ENCODE measurements around the gene TNPO3.

The TNPO3 gene

GRCh38 chr7:129054438-129055293 is at the start of gene TNPO3:
Gene TNPO3, minus strand, starts transcription at chr7:129055111. Its CDS starts 341 bp downstream, at chr7:129054770.
- DNase-seq = peak; percentile 93

- no peak for DNase-seq
Measured at GRCh38 chr7:129103561-129104324, 48.8 kb upstream of the TNPO3 start.

GRCh38 chr7:129101746-129102145 is 46.8 kb upstream of the TNPO3 start:
- no peak for DNase-seq

- no peak for DNase-seq
Measured at GRCh38 chr7:129100827-129101166, 45.9 kb upstream of the TNPO3 start.

GRCh38 chr7:129098409-129099084 is 43.6 kb upstream of the TNPO3 start:
- DNase-seq = no peak

GRCh38 chr7:129095258-129095657 is 40.3 kb upstream of the TNPO3 start:
- no peak for DNase-seq

- no peak for DNase-seq
Measured at GRCh38 chr7:129094501-129094900, 39.6 kb upstream of the TNPO3 start.

- no peak for DNase-seq
Measured at GRCh38 chr7:129093867-129094456, 39.1 kb upstream of the TNPO3 start.

GRCh38 chr7:129091484-129092002 is 36.6 kb upstream of the TNPO3 start:
- DNase-seq = peak; percentile 75

- no peak for DNase-seq
Measured at GRCh38 chr7:129090300-129090907, 35.5 kb upstream of the TNPO3 start.

- DNase-seq = no peak
Measured at GRCh38 chr7:129089521-129090212, 34.8 kb upstream of the TNPO3 start.

- no peak for DNase-seq
Measured at GRCh38 chr7:129084801-129085551, 30.1 kb upstream of the TNPO3 start.

GRCh38 chr7:129083525-129083924 is 28.6 kb upstream of the TNPO3 start:
- DNase-seq = no peak

- DNase-seq = no peak
Measured at GRCh38 chr7:129078455-129078854, 23.5 kb upstream of the TNPO3 start.

- no peak for DNase-seq
Measured at GRCh38 chr7:129076886-129077285, 22.0 kb upstream of the TNPO3 start.

- DNase-seq = no peak
Measured at GRCh38 chr7:129074994-129075393, 20.1 kb upstream of the TNPO3 start.

- no peak for DNase-seq
Measured at GRCh38 chr7:129074361-129074871, 19.5 kb upstream of the TNPO3 start.

GRCh38 chr7:129073738-129074137 is 18.8 kb upstream of the TNPO3 start:
- DNase-seq = no peak

- no peak for DNase-seq
Measured at GRCh38 chr7:129073204-129073603, 18.3 kb upstream of the TNPO3 start.

GRCh38 chr7:129072479-129073011 is 17.6 kb upstream of the TNPO3 start:
- no peak for DNase-seq

- DNase-seq = no peak
Measured at GRCh38 chr7:129069021-129069420, 14.1 kb upstream of the TNPO3 start.
